Measurements from ENCODE around the gene RAB4A.

The RAB4A gene

GRCh38 chr1:229228522-229228921, 42.4 kb upstream of the RAB4A start:
- TF ChIP-seq, protein P1, sequence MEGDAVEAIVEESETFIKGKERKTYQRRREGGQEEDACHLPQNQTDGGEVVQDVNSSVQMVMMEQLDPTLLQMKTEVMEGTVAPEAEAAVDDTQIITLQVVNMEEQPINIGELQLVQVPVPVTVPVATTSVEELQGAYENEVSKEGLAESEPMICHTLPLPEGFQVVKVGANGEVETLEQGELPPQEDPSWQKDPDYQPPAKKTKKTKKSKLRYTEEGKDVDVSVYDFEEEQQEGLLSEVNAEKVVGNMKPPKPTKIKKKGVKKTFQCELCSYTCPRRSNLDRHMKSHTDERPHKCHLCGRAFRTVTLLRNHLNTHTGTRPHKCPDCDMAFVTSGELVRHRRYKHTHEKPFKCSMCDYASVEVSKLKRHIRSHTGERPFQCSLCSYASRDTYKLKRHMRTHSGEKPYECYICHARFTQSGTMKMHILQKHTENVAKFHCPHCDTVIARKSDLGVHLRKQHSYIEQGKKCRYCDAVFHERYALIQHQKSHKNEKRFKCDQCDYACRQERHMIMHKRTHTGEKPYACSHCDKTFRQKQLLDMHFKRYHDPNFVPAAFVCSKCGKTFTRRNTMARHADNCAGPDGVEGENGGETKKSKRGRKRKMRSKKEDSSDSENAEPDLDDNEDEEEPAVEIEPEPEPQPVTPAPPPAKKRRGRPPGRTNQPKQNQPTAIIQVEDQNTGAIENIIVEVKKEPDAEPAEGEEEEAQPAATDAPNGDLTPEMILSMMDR (IDR thresholded peaks at IDR 0.05; ENCODE audit: extremely low read depth, missing control alignments) = no peak
- DNase-seq (ENCODE audit: low spot score) = no peak

DNA sequence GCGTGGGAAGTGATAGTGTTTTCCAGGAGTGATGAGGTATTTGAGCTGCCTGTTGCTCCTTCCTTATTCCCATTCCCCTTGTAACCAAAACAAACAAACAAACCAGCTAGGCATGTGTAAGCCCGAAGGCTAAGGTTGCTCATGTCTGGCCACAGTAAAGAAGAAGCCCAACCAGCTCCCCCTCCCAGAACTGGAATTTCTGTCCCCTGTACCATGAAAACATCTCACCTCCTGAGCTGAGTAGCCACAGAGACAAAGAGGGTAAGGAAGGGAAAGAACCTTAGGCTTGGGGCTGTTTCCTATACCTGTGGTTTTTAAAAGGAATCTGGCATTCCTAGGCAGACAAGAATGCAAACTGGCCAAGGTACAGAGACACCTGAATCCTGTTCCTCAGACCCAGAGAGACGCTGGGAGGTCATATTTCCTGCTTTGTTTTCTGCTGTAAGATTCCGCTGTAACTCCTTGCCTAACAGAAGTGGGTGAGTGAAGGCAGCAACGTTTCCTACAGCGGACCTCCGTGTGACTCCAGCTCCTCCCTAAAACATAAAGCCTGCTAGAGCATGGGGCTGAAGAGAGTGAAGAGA, 41.7 kb upstream of the RAB4A start:
- TF ChIP-seq, protein P1 (IDR thresholded peaks at IDR 0.05; ENCODE audit: extremely low read depth, missing control alignments) = no peak
- DNase-seq (ENCODE audit: low spot score) = no peak

- no peak for DNase-seq (ENCODE audit: low spot score)
- TF ChIP-seq, protein P1 (IDR thresholded peaks at IDR 0.05; ENCODE audit: extremely low read depth, missing control alignments) = no peak
Measured at GRCh38 chr1:229229721-229230139, 41.2 kb upstream of the RAB4A start.

DNA sequence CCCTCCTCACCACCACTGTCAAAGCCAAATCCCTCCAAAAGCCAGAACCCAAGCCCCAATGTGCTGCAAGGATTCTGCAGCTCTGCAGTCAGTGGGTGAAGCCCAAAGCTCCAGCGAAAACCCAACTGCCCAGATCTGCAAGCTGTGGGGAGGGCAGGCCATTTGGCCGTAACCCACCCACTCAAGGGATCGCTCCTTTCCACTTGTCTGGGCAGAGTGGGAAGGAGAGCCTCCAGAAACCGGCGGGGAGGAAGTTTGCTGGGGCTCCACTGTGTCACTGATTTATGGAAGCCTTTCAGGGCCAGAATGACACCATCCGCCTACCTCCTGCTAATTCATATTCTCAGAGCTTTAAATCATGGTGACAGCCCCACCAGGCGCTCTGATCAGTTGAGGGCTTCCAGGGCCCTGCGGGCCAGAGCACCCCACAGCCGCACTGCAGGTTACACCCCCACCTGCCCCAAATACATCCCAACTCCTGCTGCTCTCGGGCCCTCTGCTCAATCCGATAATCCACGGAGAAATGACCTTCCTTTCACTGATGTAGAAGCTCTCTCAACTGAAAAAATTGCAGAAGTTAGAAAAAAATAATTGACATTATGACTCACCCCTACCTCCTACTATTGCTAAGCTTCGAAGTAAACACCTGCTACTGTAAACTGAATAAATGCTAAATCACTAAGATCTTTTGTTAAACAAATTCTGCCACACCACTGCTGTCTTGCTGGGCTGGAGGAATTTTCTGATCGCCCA, 40.6 kb upstream of the RAB4A start:
- TF ChIP-seq, protein P1 (IDR thresholded peaks at IDR 0.05; ENCODE audit: extremely low read depth, missing control alignments) = no peak
- DNase-seq (ENCODE audit: low spot score) = peak; percentile 29

DNA sequence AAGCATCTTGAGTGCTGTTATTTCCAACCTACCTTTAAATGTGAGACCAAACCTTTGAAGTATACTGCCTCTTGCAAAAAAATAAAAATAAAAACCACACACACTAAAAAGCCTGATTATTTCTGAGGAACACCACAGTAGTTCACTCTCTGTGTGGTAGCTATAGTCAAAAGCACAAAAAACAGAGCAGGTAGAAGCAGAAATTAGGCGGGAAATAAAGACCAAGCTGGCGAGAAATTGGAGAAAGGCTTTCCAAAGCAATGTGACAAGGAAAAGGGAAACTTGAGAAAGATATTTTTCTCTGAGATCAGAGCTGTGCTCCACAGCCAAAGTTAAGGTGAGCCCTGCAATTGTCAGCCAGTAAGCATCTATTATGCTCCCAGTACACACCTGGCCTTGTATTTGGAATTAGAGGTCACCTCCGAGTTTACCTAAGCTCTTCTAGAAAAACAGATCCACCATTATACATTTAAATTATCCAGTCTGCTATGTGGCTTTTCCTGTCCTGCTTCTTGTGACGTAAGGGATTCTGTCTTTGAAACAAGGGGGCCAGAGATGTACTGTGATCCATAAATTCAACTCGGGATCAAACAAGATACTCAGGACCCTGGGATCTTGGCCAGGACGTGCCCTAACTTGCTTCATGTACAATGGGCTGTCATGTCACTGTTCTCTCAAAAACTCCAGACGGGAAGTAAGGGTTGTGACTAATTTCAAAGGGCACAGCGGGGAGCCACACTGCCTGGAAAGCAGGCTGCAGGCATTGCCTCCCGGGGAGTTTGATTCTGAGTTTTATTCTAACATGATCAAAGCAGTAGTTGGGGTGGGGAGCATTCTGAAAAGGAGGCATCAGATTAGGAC, 39.8 kb upstream of the RAB4A start:
- no peak for DNase-seq (ENCODE audit: low spot score)
- TF ChIP-seq, protein P1 (IDR thresholded peaks at IDR 0.05; ENCODE audit: extremely low read depth, missing control alignments) = no peak

DNA sequence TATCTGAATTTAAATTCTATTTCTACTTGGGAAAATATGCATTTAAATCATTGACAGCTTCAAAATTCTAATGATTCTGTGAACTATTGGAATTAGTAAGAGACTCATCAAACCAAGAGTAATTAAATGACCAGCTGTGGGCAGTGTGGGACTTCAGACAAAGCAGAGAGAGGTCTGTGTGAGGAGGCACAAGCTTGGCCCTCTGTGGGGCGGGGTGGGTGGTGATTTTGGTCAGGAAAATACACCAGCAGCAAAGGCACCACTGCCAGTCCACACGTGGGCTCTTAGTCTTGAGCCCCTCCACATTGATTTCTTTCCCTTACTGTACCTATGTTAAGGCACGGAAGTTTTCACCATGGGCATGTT, 39.2 kb upstream of the RAB4A start:
- TF ChIP-seq, protein P1 (IDR thresholded peaks at IDR 0.05; ENCODE audit: extremely low read depth, missing control alignments) = no peak
- no peak for DNase-seq (ENCODE audit: low spot score)

Data from GM20000 (cell line).